ENCODE results near the gene KIAA0753.

DNA sequence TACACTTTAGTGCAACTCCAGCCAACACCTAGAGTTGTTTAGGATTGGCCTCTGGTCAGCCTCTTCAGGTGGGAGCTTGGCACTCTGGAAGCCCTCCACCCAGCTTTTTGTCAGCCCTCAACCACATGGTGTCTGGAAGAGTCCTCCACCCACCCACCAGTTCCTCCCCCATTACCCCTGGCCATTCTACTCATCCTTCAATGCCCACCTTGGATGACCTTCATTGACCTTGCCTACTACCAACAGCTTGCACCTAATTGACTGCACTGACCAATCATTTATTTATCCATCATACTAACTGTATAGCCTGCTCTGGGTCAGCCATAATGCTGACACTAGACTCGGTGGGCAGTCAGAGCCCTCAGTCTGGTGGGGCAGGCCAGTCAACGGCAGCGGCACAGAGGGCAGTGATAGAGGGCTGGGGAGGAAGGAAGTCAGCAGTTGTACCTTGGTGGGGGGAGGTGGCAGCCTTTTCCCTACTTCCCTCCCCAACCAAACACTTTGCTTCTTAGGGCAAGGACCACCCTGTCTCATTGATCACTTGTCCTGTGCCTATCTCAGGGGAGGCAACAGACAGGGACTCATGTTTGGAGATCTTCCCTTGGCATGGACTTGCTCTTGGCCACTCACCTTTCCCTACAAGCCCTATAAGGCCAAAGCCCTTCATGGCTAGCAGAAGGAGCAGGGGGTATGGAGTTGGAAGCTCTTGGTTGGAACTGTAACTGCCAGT lies 43.4 kb upstream of the KIAA0753 start:
- TF ChIP-seq SMC3 (IDR thresholded peaks at IDR 0.05; ENCODE audit: low read depth, low read length) (no peak), CTCF (conservative IDR thresholded peaks at IDR 0.05; ENCODE audit: low read depth, low read length) (no peak)
- TF ChIP-seq, protein P1, sequence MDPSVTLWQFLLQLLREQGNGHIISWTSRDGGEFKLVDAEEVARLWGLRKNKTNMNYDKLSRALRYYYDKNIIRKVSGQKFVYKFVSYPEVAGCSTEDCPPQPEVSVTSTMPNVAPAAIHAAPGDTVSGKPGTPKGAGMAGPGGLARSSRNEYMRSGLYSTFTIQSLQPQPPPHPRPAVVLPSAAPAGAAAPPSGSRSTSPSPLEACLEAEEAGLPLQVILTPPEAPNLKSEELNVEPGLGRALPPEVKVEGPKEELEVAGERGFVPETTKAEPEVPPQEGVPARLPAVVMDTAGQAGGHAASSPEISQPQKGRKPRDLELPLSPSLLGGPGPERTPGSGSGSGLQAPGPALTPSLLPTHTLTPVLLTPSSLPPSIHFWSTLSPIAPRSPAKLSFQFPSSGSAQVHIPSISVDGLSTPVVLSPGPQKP (IDR thresholded peaks at IDR 0.05; ENCODE audit: borderline replicate concordance, low read depth, low read length), result no peak
